NCI-H345 treated with DMSO at 0.1 percent for 48 hours (cell line): ENCODE results near the gene DRC1.

ENCODE experiments used
- DNase-seq: peaks from one replicate; lab custom pipeline; 2025; ENCODE audit not compliant: unreplicated experiment; lab: John Stamatoyannopoulos, UW

DRC1 gene

DNA sequence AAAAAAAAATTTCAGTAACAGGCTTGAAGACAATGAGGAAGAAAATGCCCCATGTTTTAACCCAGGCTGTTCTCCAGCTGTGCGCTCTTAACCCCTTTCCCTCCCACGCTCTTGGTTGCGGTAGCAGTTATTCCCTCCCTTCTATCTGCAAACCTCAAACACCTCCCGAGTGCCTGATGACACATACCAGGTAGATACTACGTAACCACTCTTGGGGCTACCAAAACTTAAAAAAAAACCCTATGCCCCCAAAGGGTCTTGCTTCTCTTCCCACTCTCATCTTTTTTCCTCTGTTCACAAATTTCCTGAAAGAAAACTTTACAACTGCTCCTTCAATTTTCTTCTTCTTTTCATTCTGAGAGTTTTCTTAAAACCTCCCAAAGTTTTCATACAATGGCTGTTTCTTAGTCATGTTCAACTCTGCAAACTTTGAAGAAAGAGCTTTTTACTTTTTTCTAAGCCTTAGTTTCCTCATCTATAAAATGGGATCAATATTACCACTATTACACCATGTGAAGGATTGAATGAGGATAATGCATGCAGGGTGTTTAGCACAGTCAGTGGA is 4.9 kb upstream of the DRC1 start:
- DNase-seq, result no peak

DNA sequence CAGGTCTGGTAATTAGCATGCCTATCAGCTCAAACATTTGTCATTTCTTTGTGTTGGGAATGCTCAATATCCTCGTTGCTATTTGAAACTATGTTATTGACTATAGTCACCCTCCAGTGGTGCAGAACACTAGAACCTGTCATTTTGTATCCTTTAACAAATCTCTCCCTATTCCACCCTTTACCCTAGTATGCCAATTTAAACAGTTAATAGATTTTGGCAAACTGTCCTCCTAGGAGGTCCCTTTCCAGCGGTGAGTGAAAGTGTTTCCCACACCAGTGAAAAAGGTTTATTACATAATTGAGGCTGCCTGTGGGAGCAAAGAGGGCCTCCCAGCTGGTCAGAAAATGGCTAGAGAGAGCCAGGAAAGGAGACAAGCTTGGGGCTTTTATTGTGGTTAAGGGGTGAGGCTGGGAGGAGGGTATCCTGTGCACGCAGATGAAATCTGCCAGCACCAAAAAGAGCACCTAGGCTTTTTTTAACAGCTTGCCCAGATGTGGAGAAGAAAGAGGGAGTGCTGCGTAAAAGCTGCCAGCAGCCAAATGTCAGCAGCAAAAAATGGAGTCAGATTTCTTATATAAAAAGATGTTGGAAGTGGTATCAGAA is 1.8 kb upstream of the DRC1 start:
- peak; percentile 66 for DNase-seq

DNA sequence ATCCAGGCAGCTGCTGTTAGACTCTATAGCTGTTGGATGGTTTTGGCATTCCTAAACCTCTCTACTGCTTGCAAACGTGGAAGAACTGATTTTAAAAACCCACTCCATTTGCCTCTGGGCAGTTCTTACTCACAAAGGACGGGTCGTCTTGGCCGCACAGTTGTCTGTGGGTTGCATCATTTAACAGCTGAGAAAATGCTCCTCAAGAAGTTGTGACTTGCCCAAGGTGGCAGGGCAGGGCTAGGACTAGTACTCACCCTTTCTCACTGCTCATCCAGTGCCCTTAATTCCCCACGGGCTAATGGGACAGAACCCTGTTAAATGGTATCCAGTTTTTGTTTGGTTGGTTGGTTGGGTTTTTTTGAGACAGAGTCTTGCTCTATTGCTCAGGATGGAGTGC is 997 bp upstream of the DRC1 start:
- DNase-seq, result no peak

DNA sequence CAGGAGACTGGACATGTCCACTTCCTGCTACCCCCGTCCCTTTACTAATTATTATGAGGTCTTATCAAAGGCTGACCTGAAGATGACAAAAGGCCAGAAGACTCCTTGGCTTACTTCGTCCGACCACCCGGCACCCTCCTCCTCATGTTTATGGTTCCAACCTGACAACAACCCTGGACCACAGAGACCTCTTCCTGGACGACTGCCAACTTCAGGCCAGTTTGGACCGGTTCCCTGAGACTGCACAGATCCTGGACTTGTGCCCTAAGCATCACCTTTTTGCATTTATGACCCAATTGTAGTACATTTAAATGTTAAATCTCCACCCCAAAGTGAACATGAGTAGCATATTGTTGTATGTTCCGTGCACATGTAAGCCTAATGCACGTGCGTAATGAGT is 5.8 kb downstream of the DRC1 start:
- DNase-seq, result no peak

DNA sequence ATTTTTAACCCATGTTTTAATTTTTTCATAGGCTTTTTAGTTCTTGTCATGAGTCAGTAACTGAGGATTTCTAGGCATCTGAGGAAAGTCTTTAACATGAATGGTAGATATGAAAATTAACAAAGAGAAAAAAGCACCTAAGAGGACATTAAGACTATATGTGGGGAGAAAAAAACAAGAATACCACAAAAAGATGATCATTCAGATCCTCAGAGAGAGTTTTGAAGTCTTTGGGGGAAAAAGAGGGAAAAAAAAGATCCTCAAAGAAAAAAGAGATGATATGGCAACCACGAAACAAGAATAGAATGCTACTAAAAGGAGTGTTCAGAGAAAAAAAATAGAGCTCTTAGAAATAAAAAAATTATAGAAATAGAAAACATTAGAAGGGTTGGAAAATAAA is 8.1 kb downstream of the DRC1 start:
- no peak for DNase-seq

DNA sequence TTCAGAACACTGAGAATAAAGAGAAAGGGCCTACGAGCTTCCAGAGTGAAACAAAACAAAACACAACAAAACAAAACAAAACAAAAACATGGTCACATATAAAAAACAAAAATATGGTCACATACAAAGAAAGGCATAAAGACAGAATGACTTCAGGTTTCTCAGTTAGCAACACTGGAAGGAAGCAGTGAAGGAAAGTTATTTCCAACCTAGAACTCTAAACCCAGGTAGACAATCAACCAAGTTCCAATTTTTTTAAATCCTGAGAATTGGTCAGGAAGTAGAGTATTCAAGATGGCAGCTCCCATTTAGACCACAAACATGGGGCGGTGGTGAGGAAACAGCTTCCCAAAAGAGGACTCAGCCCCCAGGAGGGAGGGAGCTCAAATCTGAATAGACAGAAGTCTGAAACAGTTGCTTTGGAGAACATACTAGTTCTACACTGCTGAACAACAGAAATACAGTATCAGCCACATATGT is 9.1 kb downstream of the DRC1 start:
- no peak for DNase-seq

DNA sequence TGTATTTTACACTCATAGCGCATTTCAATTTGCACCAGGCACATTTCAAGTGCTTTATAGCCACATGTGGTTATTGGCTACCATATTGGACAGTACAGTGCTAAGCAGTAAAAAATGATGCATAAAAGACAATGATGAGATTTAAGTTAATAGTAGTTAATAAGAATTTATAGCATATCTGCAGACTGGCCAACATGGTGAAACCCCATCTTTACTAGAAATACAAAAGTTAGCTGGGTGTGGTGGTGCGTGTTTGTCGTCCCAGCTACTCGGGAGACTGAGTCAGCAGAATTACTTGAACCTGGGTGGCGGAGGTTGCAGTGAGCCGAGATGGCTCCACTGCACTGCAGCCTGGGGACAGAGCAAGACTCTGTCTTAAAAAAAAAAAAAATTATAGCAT is 9.7 kb downstream of the DRC1 start:
- DNase-seq, result no peak

DNA sequence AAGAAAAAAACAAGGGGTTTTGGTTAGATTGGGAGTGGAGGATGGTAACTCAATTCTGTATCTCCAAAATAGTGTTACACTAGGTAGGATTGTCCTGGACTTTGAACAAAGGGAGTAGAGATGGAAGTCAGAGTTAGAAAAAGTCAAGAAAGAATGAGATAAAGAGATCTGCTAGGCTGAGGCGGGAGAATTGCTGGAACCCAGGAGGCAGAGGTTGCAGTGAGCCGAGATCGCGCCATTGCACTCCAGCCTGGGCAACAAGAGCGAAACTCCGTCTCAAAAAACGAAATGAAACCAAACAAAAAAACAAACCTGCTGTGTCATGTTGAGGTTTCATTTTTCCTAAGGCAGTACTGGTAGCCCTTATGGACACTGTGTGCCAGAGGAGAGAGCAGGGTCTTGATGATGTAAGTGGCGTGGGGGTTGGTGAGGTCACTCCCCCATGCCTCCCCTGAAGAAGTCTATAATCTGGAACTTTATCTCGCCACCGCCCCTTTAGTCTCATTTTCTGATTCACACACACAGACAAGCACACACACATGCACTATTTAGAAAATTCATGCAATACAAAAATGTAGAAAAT is 10.5 kb downstream of the DRC1 start:
- DNase-seq, result no peak

DNA sequence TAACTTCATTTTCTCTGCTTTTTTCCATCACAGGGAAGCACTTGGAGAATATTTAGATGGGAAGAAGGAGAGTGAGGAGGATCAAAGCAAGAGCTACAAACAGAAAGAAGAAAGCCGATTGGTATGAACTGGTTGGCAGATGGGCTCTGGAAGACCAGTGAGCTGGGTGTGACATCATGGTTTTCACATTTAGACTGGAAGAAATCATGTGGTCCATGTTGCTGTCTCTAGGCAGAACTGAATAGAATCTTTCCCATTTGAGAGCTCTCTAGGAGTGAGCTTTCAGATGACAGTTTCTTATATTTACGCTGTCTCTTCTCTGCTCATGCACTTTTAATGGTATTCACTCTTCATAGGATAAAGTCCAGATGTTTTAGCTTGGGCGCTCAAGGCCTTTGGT is 12.6 kb downstream of the DRC1 start:
- no peak for DNase-seq

DNA sequence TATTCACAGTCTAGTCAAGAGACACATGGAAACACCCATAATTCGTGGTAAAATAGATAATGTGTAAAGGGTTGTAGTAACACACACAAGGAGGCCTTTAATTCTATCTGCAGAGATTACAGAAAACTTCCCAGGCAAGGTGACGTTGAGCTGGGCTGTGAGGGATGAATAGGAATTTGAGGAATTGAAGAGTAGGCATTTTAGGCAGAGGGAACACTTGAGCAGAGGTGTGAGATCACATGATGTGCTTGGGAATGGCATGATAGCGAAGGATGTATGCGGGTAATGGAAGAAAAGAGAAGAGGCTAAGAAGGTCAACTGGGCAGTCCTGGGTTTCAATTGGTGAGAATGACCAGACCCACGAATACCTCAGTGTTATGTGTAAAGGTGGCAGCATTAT is 20.2 kb downstream of the DRC1 start:
- DNase-seq, result no peak

DNA sequence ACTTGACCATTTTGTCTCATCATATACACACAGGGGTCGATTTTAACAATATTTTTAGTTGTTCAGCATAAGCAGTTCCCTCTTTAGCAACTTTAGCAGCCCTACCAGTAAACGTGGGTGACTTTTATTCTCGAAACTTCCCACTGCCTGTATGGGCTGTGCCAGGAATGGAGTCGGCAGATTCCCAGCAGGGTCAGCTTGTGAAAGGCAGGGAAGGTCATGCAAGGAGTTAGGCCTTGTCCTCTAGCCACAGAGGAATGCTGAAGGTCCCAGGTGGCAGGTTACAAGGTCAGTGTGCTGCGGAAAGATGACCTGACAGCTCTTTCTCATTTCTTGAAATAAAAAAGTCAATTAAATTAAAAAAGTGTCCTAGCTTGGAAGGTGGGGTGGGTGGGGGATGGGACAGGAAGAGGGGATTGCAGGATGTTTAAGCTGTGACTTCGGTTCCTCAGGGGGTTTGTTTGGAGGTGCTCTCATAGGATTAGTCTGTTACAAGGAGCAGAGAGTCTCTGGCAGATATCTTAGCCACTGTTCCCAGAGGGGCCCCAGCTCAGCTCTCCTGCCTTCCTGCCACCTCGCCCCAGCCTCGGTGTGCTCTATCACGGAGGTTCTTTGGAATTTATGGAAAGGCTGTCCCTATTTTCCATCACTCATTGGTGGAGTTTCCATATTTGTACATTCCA is 21.4 kb downstream of the DRC1 start:
- no peak for DNase-seq

DNA sequence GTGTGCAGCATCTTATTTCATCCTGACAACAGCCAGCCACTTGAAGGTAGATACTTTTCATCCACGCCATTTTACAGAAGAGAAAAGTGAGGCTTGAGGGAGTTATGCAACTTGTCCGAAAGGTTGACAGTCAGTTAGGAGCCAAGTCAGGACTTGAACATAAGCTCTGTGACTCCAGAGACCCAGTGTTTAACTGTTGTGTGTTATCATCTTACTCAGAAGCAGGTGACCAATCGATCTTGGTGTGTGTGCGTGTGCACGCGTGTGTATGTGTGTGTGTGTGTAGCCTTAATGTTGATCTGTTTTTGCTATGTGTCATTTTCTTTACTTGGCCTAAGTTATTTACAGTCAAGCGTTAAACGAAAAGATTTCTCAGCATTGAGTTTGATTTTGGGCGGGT is 22.0 kb downstream of the DRC1 start:
- DNase-seq, result no peak

DNA sequence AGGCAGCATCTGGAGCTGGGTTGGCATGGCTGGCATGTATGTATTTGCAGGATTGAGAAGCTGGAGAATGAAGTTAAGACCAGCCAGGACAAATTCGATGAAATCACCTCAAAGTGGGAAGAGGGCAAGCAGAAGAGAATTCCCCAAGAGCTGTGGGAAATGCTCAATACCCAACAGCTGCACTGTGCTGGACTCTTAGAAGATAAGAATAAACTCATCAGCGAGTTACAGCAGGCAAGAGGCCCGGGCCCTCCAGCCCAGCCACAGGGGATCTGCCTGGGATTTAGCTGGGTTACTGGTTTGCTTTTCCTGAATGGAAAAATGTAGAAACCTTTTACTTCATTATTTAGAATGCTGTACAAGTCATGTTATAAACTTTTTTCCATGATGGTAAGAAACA is 22.5 kb downstream of the DRC1 start:
- no peak for DNase-seq

DNA sequence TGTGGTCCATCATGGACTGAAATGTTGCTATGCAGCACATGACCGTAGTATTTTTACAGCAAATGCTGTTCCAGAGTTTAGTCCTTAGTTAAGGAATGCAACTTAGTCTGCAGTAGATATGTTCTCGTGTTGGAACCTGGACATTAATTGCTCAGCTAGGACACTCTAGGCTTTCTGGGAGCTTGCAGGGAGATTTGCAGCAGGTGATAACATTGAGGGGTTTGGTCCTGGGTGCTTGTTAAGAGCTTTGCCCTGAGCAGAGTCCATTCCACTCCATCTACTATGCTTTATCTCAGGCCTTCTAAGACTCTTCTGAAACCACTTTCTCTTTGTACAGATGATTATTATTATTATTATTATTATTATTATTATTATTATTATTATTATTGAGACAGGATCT is 27.1 kb downstream of the DRC1 start:
- DNase-seq, result no peak

DNA sequence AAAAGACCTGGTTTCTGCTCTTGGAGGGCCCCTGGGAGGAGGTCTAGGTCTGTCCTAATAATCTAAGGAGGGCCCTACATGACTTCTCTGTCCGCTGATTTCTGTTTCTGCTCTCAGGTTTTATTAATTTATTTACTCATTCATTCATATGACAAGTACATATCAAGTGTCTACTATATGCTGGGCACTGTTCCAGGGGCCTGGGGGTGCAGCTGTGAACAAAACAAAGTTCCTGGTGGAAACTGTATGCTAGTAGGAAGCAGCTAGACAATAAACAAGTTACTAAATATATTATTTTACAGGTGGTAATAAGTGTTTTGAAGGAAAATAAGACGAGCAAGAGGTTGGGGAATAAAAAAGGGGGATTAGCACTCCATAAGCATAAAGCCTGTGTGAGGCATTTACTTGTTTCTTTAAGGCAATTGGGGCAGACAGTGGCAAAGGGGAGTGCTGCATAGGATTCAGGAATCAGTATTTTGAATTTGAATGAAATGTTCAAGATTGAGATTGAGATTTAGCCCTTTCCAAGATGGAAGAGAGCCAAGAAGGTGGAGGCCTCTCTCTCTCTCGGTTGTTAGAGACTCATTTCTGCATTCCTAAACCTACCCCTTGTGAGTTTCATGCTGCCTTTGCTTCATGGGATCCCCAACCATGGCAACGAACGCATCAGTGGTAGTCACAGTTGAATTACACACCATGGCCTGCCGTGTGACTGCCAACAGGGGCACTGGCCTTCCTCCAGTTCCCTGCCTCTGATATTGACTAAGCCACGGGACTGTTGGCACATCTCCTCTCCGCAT is 28.3 kb downstream of the DRC1 start:
- DNase-seq, result peak; percentile 88

DNA sequence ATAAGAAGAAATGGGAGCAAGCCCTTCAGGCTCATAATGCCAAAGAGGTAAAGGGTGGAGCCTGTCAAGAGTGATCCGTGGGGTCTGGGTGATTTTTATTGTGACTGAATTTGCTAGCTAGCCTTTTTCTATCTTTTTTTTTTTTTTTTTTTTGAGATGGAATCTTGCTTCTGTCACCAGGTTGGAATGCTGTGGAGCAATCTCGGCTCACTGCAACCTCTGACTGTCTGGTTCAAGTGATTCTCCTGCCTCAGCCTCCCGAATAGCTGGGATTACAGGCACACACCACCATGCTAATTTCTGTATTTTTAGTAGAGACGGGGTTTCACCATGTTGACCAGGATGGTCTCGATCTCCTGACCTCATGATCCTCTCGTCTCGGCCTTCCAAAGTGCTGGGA is 29.1 kb downstream of the DRC1 start:
- DNase-seq, result no peak

DNA sequence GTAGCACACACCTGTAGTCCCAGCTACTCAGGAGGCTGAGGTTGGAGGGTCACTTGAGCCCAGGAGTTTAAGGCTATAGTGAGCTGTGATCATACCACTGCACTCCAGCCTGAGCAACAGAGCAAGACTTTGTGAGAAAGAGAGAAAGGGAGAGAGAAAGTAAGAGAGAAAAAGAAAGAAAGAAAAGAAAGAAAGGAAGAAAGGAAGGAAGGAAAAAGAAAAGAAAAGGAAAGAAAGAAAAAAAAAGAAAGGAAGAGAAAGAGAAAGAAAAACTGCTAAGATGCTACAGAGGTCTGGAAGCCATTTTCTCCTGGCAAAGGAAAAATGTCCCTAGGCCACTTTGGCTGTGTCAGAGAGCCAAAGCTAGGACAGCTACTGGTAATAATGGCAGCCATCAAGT is 30.6 kb downstream of the DRC1 start:
- no peak for DNase-seq

DNA sequence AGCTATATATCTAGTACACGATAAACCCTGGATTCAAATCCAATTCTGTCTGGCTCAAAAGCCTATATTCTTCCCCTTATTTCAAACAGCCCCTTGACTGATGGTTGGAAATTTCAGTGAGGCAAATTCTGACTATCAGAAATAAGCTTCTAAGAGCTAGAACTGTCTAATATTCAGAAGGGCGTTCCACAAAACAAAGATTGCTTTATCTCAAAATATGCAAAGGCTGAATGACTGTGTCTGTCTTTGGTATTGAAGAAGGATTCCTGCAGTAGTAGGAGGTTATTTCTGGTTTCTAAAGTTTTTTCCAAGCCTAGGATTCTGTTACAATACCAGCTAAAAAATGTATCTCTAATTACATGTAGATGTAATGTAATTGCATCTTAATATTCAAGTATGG is 31.1 kb downstream of the DRC1 start:
- no peak for DNase-seq

DNA sequence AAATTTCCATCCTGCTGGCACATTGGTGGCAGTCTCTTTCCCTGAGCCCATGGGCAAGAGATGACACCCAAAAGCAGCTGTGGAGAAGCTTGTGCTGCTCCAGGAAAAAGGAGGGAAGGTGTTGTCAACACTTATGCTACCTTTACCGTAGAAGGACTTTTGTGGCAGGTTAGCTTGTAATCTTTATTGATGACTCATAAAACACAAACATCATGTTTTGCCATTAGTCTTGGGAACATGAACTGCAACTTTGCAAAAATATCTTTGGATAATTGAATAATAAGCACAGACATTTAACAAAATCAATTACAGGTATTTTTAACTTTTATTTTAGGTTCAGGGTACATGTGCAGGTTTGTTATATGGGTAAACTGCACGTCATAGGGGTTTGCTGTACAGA is 33.4 kb downstream of the DRC1 start:
- DNase-seq, result no peak

DNA sequence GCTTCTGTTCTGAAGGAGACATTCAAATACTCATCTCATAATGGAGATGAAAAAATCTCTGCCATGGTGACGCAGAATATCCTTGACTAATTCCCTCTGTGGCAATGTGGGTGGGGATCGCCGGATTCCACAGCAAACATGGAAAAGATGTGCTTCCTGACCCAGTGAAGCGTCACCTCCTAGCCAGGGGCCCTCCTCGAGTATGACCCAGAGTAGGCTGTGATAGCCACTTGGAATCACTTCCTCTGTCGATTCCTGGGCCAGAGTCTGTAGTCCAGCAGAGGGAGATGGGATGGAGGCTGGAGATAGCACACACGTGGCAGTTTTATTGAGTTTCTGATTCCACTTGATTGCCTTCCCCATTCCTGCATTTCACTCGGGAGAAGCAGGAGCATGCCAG is 36.8 kb downstream of the DRC1 start:
- DNase-seq, result no peak

DNA sequence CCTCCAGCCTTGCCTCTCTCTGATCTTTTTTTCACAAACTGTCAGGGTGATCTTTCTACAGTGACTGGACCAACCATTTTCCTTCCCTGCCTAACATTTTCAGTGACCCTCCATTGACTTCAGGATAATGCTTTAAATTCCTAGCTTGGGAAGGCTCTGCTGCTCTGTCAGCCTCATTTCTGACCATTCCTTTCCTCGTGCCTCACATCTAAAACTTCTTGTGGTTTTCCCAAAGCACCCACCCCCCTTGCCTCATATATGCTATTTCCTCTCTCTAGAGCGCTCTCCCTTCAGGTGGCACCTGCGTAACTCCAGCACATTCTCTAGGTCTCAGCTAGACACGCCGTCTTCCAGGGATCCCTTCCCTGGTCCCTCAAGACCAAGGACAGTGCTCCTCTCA is 37.2 kb downstream of the DRC1 start:
- no peak for DNase-seq

DNA sequence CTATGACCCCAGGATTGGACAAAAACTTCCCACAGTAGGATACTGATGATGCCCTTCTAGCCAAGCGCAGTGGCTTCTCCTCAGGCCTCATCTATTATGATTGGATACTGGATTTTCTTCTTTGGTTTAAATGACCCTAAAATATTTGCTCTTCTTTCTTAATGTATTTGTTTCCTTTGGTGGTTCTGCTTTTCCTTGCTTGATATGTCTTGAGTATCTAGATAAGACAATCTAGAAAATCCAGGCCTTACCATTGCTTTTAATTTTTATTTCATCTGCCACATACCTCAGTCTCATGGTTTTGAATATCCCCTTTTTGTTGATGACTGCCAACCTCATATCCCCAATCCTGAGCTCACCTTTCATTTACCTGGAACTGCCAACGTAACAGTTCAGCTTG is 40.6 kb downstream of the DRC1 start:
- DNase-seq, result no peak
